GM12878 (cell line): Measurements from ENCODE around the gene S1PR3.

Experiments used
- ZNF24 ChIP-seq: fragments of 450-650 bp; IDR thresholded peaks from 2 replicates; pipeline ENCODE4 v1.6.1; 2017; ENCODE audit warnings: antibody characterized with exemption, mild to moderate bottlenecking
- TF ChIP-seq, protein P1 (sequence below), 3 experiments: IDR thresholded peaks in 2 of 3; conservative IDR thresholded peaks in 1 of 3; 2 replicates each; pipeline ENCODE4 v1.5.1; 2011; ENCODE audit warnings: low read depth in 3 of 3, low read length in 3 of 3, mild to moderate bottlenecking in 3 of 3, control low read depth in 2 of 3, moderate library complexity in 2 of 3, inconsistent platforms in 1 of 3, mixed read lengths in 1 of 3; ENCODE audit not compliant: control insufficient read depth in 2 of 3, insufficient read depth in 1 of 3; ENCODE audit errors: extremely low read depth in 1 of 3
- TF ChIP-seq, protein P2 (sequence below): fragments of 450-650 bp; IDR thresholded peaks from 2 replicates; pipeline ENCODE4 v1.6.1; 2014; ENCODE audit warnings: mild to moderate bottlenecking

DNA sequence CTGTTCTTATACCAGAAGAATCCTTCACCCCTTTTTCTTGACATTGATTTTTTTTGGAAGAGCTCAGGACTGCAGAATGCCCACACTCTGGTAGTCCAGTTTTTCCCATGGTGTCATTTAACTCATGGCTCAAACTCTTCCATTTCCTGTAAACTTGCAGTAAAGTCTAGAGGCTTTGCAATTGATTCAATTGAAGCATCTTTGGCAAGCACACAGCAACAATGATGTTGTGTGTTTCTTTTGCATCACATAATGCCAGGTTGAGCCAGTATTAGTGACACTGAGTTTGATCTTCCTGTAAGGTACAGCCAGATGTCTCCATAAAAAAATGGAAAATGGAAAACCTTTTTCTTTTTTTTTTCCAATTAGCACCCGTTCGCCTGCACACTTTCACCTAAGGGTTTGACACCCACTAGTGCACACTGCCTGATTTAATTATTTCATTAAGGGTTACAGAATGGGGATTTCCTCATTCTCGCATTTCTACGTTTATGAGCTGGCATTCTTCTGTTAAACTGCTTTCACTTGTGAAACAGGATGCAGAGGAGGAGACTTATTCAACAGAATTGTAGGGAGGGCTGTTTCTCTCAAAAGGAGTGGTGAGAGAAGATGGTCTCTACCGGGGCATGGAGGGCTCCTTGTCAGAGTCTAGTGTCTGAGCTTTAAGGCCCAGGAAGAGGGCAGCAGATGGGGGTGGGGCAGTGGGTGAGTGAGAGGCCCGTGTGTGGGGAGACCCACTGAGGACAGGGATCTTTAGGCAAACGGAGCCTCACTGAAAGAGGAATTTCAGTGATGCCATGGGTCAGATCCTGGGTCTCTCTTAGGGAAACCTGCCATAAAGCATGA, 2.2 kb upstream of the S1PR3 start:
- TF ChIP-seq, protein P1, sequence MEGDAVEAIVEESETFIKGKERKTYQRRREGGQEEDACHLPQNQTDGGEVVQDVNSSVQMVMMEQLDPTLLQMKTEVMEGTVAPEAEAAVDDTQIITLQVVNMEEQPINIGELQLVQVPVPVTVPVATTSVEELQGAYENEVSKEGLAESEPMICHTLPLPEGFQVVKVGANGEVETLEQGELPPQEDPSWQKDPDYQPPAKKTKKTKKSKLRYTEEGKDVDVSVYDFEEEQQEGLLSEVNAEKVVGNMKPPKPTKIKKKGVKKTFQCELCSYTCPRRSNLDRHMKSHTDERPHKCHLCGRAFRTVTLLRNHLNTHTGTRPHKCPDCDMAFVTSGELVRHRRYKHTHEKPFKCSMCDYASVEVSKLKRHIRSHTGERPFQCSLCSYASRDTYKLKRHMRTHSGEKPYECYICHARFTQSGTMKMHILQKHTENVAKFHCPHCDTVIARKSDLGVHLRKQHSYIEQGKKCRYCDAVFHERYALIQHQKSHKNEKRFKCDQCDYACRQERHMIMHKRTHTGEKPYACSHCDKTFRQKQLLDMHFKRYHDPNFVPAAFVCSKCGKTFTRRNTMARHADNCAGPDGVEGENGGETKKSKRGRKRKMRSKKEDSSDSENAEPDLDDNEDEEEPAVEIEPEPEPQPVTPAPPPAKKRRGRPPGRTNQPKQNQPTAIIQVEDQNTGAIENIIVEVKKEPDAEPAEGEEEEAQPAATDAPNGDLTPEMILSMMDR (IDR thresholded peaks at IDR 0.05 in 2 of 3, conservative IDR thresholded peaks at IDR 0.05 in 1 of 3; ENCODE audit: control insufficient read depth in 2 of 3, extremely low read depth in 1 of 3, insufficient read depth in 1 of 3, low read depth in 3 of 3, low read length in 3 of 3) = no peak
- no peak for TF ChIP-seq ZNF24
- TF ChIP-seq, protein P2, sequence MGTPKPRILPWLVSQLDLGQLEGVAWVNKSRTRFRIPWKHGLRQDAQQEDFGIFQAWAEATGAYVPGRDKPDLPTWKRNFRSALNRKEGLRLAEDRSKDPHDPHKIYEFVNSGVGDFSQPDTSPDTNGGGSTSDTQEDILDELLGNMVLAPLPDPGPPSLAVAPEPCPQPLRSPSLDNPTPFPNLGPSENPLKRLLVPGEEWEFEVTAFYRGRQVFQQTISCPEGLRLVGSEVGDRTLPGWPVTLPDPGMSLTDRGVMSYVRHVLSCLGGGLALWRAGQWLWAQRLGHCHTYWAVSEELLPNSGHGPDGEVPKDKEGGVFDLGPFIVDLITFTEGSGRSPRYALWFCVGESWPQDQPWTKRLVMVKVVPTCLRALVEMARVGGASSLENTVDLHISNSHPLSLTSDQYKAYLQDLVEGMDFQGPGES = no peak
